Common myeloid progenitor, CD34-positive (primary cell): ENCODE results near the gene PCSK6.

Experiments
- CTCF ChIA-PET: fragments of 350-600 bp; sonication (Branson Sonifier 250); formaldehyde crosslinking; loops from one replicate; lab custom pipeline; 2021; ENCODE audit warnings: antibody characterized with exemption; lab: Charles Lee
- POLR2A ChIA-PET: fragments of 350-600 bp; sonication (Branson Sonifier 250); formaldehyde crosslinking; loops from one replicate; lab custom pipeline; 2021; ENCODE audit warnings: antibody characterized with exemption; lab: Charles Lee
- DNase-seq, 3 donors: peaks; one replicate each; pipeline versions ENCODE4 v3.0.0 to v3.0.0-alpha.2; 2013
- H3K27ac ChIP-seq, 2 experiments: 1 replicate in 1 of 2; 2 replicates in 1 of 2; pipeline ENCODE4 v1.7.0; 2013; ENCODE audit warnings: inconsistent platforms in 2 of 2, low read length in 2 of 2, mild to moderate bottlenecking in 2 of 2, low read depth in 1 of 2, moderate library complexity in 1 of 2; ENCODE audit not compliant: severe bottlenecking in 2 of 2, insufficient read depth in 1 of 2, poor library complexity in 1 of 2
- H3K27me3 ChIP-seq, 5 experiments: replicated peaks in 2 of 5; 1 replicate in 3 of 5; 2 replicates in 2 of 5; pipeline versions ENCODE4 v1.6.1 to v1.7.0; 2013; ENCODE audit warnings: low read length in 4 of 5, mild to moderate bottlenecking in 2 of 5, moderate library complexity in 2 of 5, inconsistent platforms in 1 of 5; ENCODE audit not compliant: insufficient read depth in 5 of 5, control insufficient read depth in 4 of 5
- H3K36me3 ChIP-seq, 4 experiments: 1 replicate in 2 of 4; 2 replicates in 2 of 4; pipeline versions ENCODE4 v1.6.1 to v1.7.0; 2013; ENCODE audit warnings: low read length in 3 of 4, control low read depth in 1 of 4, mild to moderate bottlenecking in 1 of 4; ENCODE audit not compliant: control insufficient read depth in 4 of 4, insufficient read depth in 4 of 4
- H3K4me1 ChIP-seq, 4 experiments: 1 replicate in 3 of 4; 2 replicates in 1 of 4; pipeline versions ENCODE4 v1.6.1 to v1.7.1; 2013; ENCODE audit warnings: low read length in 3 of 4, mild to moderate bottlenecking in 3 of 4, control low read depth in 1 of 4, inconsistent platforms in 1 of 4, moderate library complexity in 1 of 4; ENCODE audit not compliant: control insufficient read depth in 4 of 4, insufficient read depth in 4 of 4; ENCODE audit errors: control extremely low read depth in 1 of 4
- H3K4me3 ChIP-seq, 7 experiments: 1 replicate in 4 of 7; 2 replicates in 3 of 7; pipeline versions ENCODE4 v1.5.1 to v1.7.0; 2013; ENCODE audit warnings: mild to moderate bottlenecking in 7 of 7, low read length in 6 of 7, moderate library complexity in 6 of 7, inconsistent platforms in 2 of 7, low read depth in 2 of 7, control low read depth in 1 of 7; ENCODE audit not compliant: insufficient read depth in 4 of 7, control insufficient read depth in 1 of 7; ENCODE audit errors: extremely low read depth in 1 of 7
- H3K9me3 ChIP-seq, 5 experiments: 1 replicate in 4 of 5; 2 replicates in 1 of 5; pipeline versions ENCODE4 v1.6.1 to v1.7.1; 2013; ENCODE audit warnings: low read length in 4 of 5, mild to moderate bottlenecking in 2 of 5, inconsistent platforms in 1 of 5, low read depth in 1 of 5, moderate library complexity in 1 of 5; ENCODE audit not compliant: control insufficient read depth in 4 of 5, insufficient read depth in 2 of 5; ENCODE audit errors: control extremely low read depth in 1 of 5
- WGBS: methylation state at CpG from one replicate; pipeline ENCODE4 v1.1.5; 2013; ENCODE audit not compliant: insufficient coverage; 5-methylcytosine and 5-hydroxymethylcytosine counted together

PCSK6 gene

GRCh38 chr15:101390060-101390459, 99.4 kb downstream of the PCSK6 start:
- ChIA-PET POLR2A (no interaction called here), CTCF (interaction anchor here (1.0 to 1.3 kb wide), 2 partner anchors 18 to 23 kb away, joined by 3 read pairs; no protein-coding TSS in a partner anchor)
- H3K27ac ChIP-seq: no peak overlapping the region
- H3K36me3 ChIP-seq: no peaks in the 10 kb centered on the region
- H3K4me3 ChIP-seq: no peak overlapping the region
- 94% methylated on average over 9 of the region's 9 CpGs for WGBS
- H3K27me3 ChIP-seq: peaks cover 0 to 3% (median 0%) of the 10 kb centered on the region in 5 experiments
- H3K9me3 ChIP-seq: peaks cover 0 to 2% (median 0%) of the 10 kb centered on the region in 5 experiments
- no peak for DNase-seq
- H3K4me1 ChIP-seq: peaks cover 0 to 23% (median 20%) of the 10 kb centered on the region in 4 experiments

- CTCF ChIA-PET: interaction anchor here (1.3 kb wide), 1 partner anchor 17 kb away, joined by 3 read pairs; no protein-coding TSS in a partner anchor
- Histone ChIP-seq H3K27me3 (peaks cover 0 to 3% (median 0%) of the 10 kb centered on the region in 5 experiments), H3K36me3 (no peaks in the 10 kb centered on the region), H3K4me3 (no peak overlapping the region), H3K4me1 (peaks cover 0 to 23% (median 20%) of the 10 kb centered on the region in 4 experiments), H3K27ac (no peak overlapping the region), H3K9me3 (peaks cover 0 to 2% (median 0%) of the 10 kb centered on the region in 5 experiments)
- POLR2A ChIA-PET: no interaction called here
- no peak for DNase-seq
- 100% methylated on average over 9 of the region's 9 CpGs for WGBS
Measured at GRCh38 chr15:101389362-101389761, 100.1 kb downstream of the PCSK6 start.

- H3K36me3 ChIP-seq: no peaks in the 10 kb centered on the region
- DNase-seq: no peak
- H3K4me3 ChIP-seq: no peak overlapping the region
- CTCF ChIA-PET: no interaction called here
- peaks cover 0 to 2% (median 0%) of the 10 kb centered on the region in 5 experiments for H3K9me3 ChIP-seq
- POLR2A ChIA-PET: no interaction called here
- H3K27me3 ChIP-seq: peaks cover 0 to 2% (median 0%) of the 10 kb centered on the region in 5 experiments
- no peak overlapping the region for H3K27ac ChIP-seq
- 90% methylated on average over 5 of the region's 6 CpGs for WGBS
- peaks cover 0 to 23% (median 19%) of the 10 kb centered on the region in 4 experiments for H3K4me1 ChIP-seq
Measured at GRCh38 chr15:101388046-101388445, 101.5 kb downstream of the PCSK6 start.

- 96% methylated on average over 9 of the region's 9 CpGs for WGBS
- CTCF ChIA-PET: no interaction called here
Measured at GRCh38 chr15:101387574-101387973, 101.9 kb downstream of the PCSK6 start.

GRCh38 chr15:101386967-101387366, 102.5 kb downstream of the PCSK6 start:
- H3K36me3 ChIP-seq: no peaks in the 10 kb centered on the region
- peaks cover 0 to 14% (median 10%) of the 10 kb centered on the region in 4 experiments for H3K4me1 ChIP-seq
- no peak for DNase-seq
- peaks cover 0 to 2% (median 0%) of the 10 kb centered on the region in 5 experiments for H3K27me3 ChIP-seq
- no peak overlapping the region for H3K27ac ChIP-seq
- no peak overlapping the region for H3K4me3 ChIP-seq
- POLR2A ChIA-PET: no interaction called here
- WGBS: 97% methylated on average over 7 of the region's 10 CpGs
- CTCF ChIA-PET: no interaction called here
- peaks cover 0 to 2% (median 0%) of the 10 kb centered on the region in 5 experiments for H3K9me3 ChIP-seq

More at GRCh38 chr15:101387574-101387973, 101.9 kb downstream of the PCSK6 start:
- Histone ChIP-seq H3K27me3 (peaks cover 0 to 2% (median 0%) of the 10 kb centered on the region in 5 experiments), H3K27ac (no peak overlapping the region), H3K36me3 (no peaks in the 10 kb centered on the region), H3K9me3 (peaks cover 0 to 2% (median 0%) of the 10 kb centered on the region in 5 experiments), H3K4me1 (peaks cover 0 to 20% (median 16%) of the 10 kb centered on the region in 4 experiments), H3K4me3 (no peak overlapping the region)
- DNase-seq: no peak
- POLR2A ChIA-PET: no interaction called here

- H3K4me1 ChIP-seq: peaks cover 0 to 12% (median 5%) of the 10 kb centered on the region in 4 experiments
- no peak overlapping the region for H3K4me3 ChIP-seq
- no peaks in the 10 kb centered on the region for H3K36me3 ChIP-seq
- H3K9me3 ChIP-seq: peaks cover 0 to 2% (median 0%) of the 10 kb centered on the region in 5 experiments
- no peak for DNase-seq
- ChIA-PET POLR2A (no interaction called here), CTCF (no interaction called here)
- 97% methylated on average over 15 of the region's 18 CpGs for WGBS
- H3K27ac ChIP-seq: no peak overlapping the region
- H3K27me3 ChIP-seq: peaks cover 0 to 2% (median 0%) of the 10 kb centered on the region in 5 experiments
Measured at GRCh38 chr15:101386006-101386405, 103.5 kb downstream of the PCSK6 start.

GRCh38 chr15:101384276-101384675, 105.2 kb downstream of the PCSK6 start:
- H3K27ac ChIP-seq: no peak overlapping the region
- H3K4me3 ChIP-seq: no peak overlapping the region
- H3K9me3 ChIP-seq: no peaks in the 10 kb centered on the region
- H3K27me3 ChIP-seq: peaks cover 0 to 2% (median 0%) of the 10 kb centered on the region in 5 experiments
- CTCF ChIA-PET: no interaction called here
- H3K36me3 ChIP-seq: no peaks in the 10 kb centered on the region
- 96% methylated on average over 13 of the region's 14 CpGs for WGBS
- H3K4me1 ChIP-seq: peaks cover 0 to 11% (median 5%) of the 10 kb centered on the region in 4 experiments
- no peak for DNase-seq
- POLR2A ChIA-PET: no interaction called here
